Endothelial cell of umbilical vein (primary cell): Measurements from ENCODE around the gene RAB35. TPM values are rescaled to one million over a fixed set of nuclear protein-coding genes. Genes with fewer than 3 reads are reported as not detected.

Source experiments
- BruUV-seq: library from RNA; stranded (reverse); fragments of 400-500 nt; replicated peaks from 2 replicates; lab custom pipeline; 2021; lab: Mats Ljungman, UMichigan
- CTCF ChIA-PET: fragments of 300-600, 350-600 bp; sonication (Branson Sonifier 250); formaldehyde crosslinking; loops from one replicate; lab custom pipeline; 2021; ENCODE audit warnings: antibody characterized with exemption, inconsistent platforms; lab: Charles Lee
- POLR2A ChIA-PET: fragments of 300-600, 350-600 bp; sonication (Branson Sonifier 250); formaldehyde crosslinking; loops from one replicate; lab custom pipeline; 2021; ENCODE audit warnings: antibody characterized with exemption, inconsistent platforms; lab: Charles Lee
- DNase-seq: peaks from one replicate; pipeline ENCODE4 v3.0.0-alpha.2; 2011; ENCODE audit warnings: low read depth, low spot score
- FAIRE-seq: peaks from 2 replicates; lab custom pipeline; 2011; peaks lifted over from hg19 to GRCh38; lab: Jason Lieb, UNC
- H2AFZ ChIP-seq: 2 replicates; pipeline ENCODE4 v1.6.0; 2012; ENCODE audit warnings: low read depth, low read length, control low read depth, inconsistent platforms
- H3K27ac ChIP-seq: 2 replicates; pipeline ENCODE4 v1.5.1; 2011; ENCODE audit warnings: low read depth, mild to moderate bottlenecking, control low read depth, low read length, moderate library complexity; ENCODE audit not compliant: insufficient read depth
- H3K27me3 ChIP-seq, 2 experiments: 2 replicates each; pipeline versions ENCODE4 v1.6.0 to v1.6.1; 2011; ENCODE audit warnings: low read length in 2 of 2, mixed read lengths in 1 of 2; ENCODE audit not compliant: control insufficient read depth in 2 of 2, insufficient read depth in 2 of 2
- H3K36me3 ChIP-seq, 2 experiments: 2 replicates in 1 of 2; 3 replicates in 1 of 2; pipeline ENCODE4 v1.5.1; 2011; ENCODE audit warnings: low read length in 2 of 2, mild to moderate bottlenecking in 1 of 2, moderate library complexity in 1 of 2; ENCODE audit not compliant: control insufficient read depth in 2 of 2, insufficient read depth in 2 of 2; ENCODE audit errors: extremely low read depth in 1 of 2
- H3K4me1 ChIP-seq: 3 replicates; pipeline ENCODE4 v1.5.1; 2011; ENCODE audit warnings: mild to moderate bottlenecking, low read length; ENCODE audit not compliant: control insufficient read depth, insufficient read depth; ENCODE audit errors: extremely low read depth
- H3K4me2 ChIP-seq: 2 replicates; pipeline ENCODE4 v1.6.1; 2011; ENCODE audit warnings: low read length, control low read depth, mixed read lengths; ENCODE audit not compliant: insufficient read depth
- H3K4me3 ChIP-seq, 3 experiments: fragments of 200-600 bp in 1 of 3; sonication (generic), shearing (Covaris generic) in 1 of 3; replicated peaks in 1 of 3; 2 replicates each; pipeline ENCODE4 v1.5.1; 2011 to 2016; ENCODE audit warnings: control low read depth in 3 of 3, low read length in 3 of 3, mild to moderate bottlenecking in 2 of 3, inconsistent platforms in 1 of 3, low read depth in 1 of 3, moderate library complexity in 1 of 3; ENCODE audit not compliant: insufficient read depth in 1 of 3
- H3K79me2 ChIP-seq: 2 replicates; pipeline ENCODE4 v1.6.0; 2012; ENCODE audit warnings: low read length, inconsistent platforms; ENCODE audit not compliant: control insufficient read depth, insufficient read depth
- H3K9ac ChIP-seq: replicated peaks from 2 replicates; pipeline ENCODE3; 2011; ENCODE audit warnings: low read length, control low read depth; ENCODE audit not compliant: insufficient read depth; ENCODE audit errors: extremely low read depth
- H3K9me1 ChIP-seq: replicated peaks from 3 replicates; pipeline ENCODE4 v1.6.0; 2011; ENCODE audit warnings: mild to moderate bottlenecking, low read length; ENCODE audit not compliant: control insufficient read depth, insufficient read depth; ENCODE audit errors: extremely low read depth
- H3K9me3 ChIP-seq: replicated peaks from 2 replicates; pipeline ENCODE4 v1.5.1; 2012; ENCODE audit warnings: low read length, inconsistent platforms; ENCODE audit not compliant: control insufficient read depth, insufficient read depth
- H4K20me1 ChIP-seq: replicated peaks from 2 replicates; pipeline ENCODE3; 2011; ENCODE audit warnings: mild to moderate bottlenecking, low read length; ENCODE audit not compliant: control insufficient read depth, insufficient read depth; ENCODE audit errors: extremely low read depth
- CTCF ChIP-seq, 2 donors: IDR thresholded peaks; 1 replicate in 1 of 2; 2 replicates in 1 of 2; pipeline ENCODE4 v1.5.1; 2011; ENCODE audit warnings: low read length in 2 of 2, mild to moderate bottlenecking in 2 of 2, moderate library complexity in 2 of 2, control low read depth in 1 of 2, inconsistent platforms in 1 of 2, low read depth in 1 of 2; ENCODE audit not compliant: insufficient read depth in 1 of 2; ENCODE audit errors: extremely low read depth in 1 of 2
- EZH2 ChIP-seq: IDR thresholded peaks from 2 replicates; pipeline ENCODE4 v1.6.1; 2012; ENCODE audit warnings: borderline replicate concordance, low read depth, mild to moderate bottlenecking, moderate library complexity, low read length, inconsistent platforms; ENCODE audit not compliant: severe bottlenecking
- FOS ChIP-seq: IDR thresholded peaks from 2 replicates; pipeline ENCODE4 v1.6.1; 2011; ENCODE audit warnings: mild to moderate bottlenecking, low read length, moderate library complexity, borderline replicate concordance; ENCODE audit not compliant: insufficient read depth
- GATA2 ChIP-seq: IDR thresholded peaks from 2 replicates; pipeline ENCODE4 v1.7.0; 2011; ENCODE audit warnings: low read depth, mild to moderate bottlenecking, moderate library complexity, mixed read lengths, low read length; ENCODE audit not compliant: insufficient read length, insufficient read depth
- JUN ChIP-seq: IDR thresholded peaks from 2 replicates; pipeline ENCODE4 v1.6.1; 2011; ENCODE audit warnings: borderline replicate concordance, low read depth; ENCODE audit not compliant: insufficient read length, insufficient read depth
- MAX ChIP-seq: IDR thresholded peaks from 2 replicates; pipeline ENCODE4 v1.6.1; 2011; ENCODE audit not compliant: insufficient read depth, insufficient read length
- MYC ChIP-seq: IDR thresholded peaks from one replicate; pipeline ENCODE4 v1.6.1; 2011; ENCODE audit warnings: mild to moderate bottlenecking, low read depth, low read length
- POLR2A ChIP-seq: IDR thresholded peaks from 2 replicates; pipeline ENCODE4 v1.6.1; 2012; ENCODE audit warnings: low read depth, mild to moderate bottlenecking, control low read depth, low read length
- POLR2AphosphoS5 ChIP-seq: IDR thresholded peaks from 2 replicates; pipeline ENCODE4 v1.6.1; 2012; ENCODE audit warnings: low read depth, mild to moderate bottlenecking, control low read depth, low read length, moderate library complexity; ENCODE audit not compliant: insufficient read depth
- dilution Hi-C: fragments of 300-500 bp; cut with MboI; formaldehyde crosslinking; loops from one replicate; pipeline ENCODE4 v1.15.0; 2019; ENCODE audit warnings: low sequenced_read_pairs; ENCODE audit not compliant: extremely low pct_ligation_motif_present
- intact Hi-C: fragments of 100-400 bp; cut with micrococcal nuclease; formaldehyde crosslinking; loops from one replicate; pipeline ENCODE4 v1.10.0; 2022
- polyA plus RNA-seq, 4 experiments: library from polyadenylated mRNA; depleted of rRNA in 3 of 4; stranded (reverse) in 3 of 4; unstranded in 1 of 4; fragments of >200 nt; gene quantifications; 2 replicates each; pipeline versions ENCODE4 v1.2.1 to v1.2.3, GENCODE V29; 2011 to 2012; ENCODE audit warnings: missing spikeins in 1 of 4
- total RNA-seq: library from RNA; stranded (reverse); gene quantifications from 2 replicates; pipeline ENCODE4 v1.2.3, GENCODE V29; 2021

The RAB35 gene
- total and polyA plus RNA-seq, 2 donors (not counting 3 experiments of a cell fraction or from before 2014, with no cell fraction given), result 70.5 to 80.3 TPM

GRCh38 chr12:120049426-120049825, 67.1 kb downstream of the RAB35 start:
- no peak for DNase-seq
- Histone ChIP-seq H2AFZ (no peak overlapping the region), H3K9me1 (no peaks in the 10 kb centered on the region), H3K9me3 (no peaks in the 10 kb centered on the region), H3K4me3 (no peak overlapping the region), H3K79me2 (no peaks in the 10 kb centered on the region), H3K36me3 (no peaks in the 10 kb centered on the region), H3K27ac (no peak overlapping the region), H3K4me2 (no peak overlapping the region), H3K4me1 (no peaks in the 10 kb centered on the region), H3K9ac (no peak overlapping the region), H4K20me1 (no peaks in the 10 kb centered on the region), H3K27me3 (peaks cover 0 to 6% of the 10 kb centered on the region in 2 experiments)
- no peak for FAIRE-seq
- dilution Hi-C loops, result no loop called here
- ChIA-PET CTCF (no interaction called here), POLR2A (no interaction called here)
- TF ChIP-seq FOS, result no peak
- no peak for TF ChIP-seq CTCF (IDR thresholded peaks at IDR 0.05; ENCODE audit: extremely low read depth in 1 of 2, insufficient read depth in 1 of 2, low read depth in 1 of 2, low read length in 2 of 2)
- no peak for TF ChIP-seq POLR2AphosphoS5
- TF ChIP-seq JUN, result no peak
- no peak for TF ChIP-seq MYC
- no peak for TF ChIP-seq GATA2
- no TSS peak for BruUV-seq
- intact Hi-C loops, result no loop called here

GRCh38 chr12:120048263-120048662, 68.3 kb downstream of the RAB35 start:
- BruUV-seq, result no TSS peak
- FAIRE-seq (no peak), DNase-seq (no peak)
- Histone ChIP-seq H3K79me2 (no peaks in the 10 kb centered on the region), H4K20me1 (no peaks in the 10 kb centered on the region), H3K27ac (no peak overlapping the region), H3K4me2 (no peak overlapping the region), H3K9ac (no peak overlapping the region), H3K9me1 (no peaks in the 10 kb centered on the region), H3K9me3 (no peaks in the 10 kb centered on the region), H3K27me3 (peaks cover 0 to 8% of the 10 kb centered on the region in 2 experiments), H3K36me3 (no peaks in the 10 kb centered on the region), H2AFZ (no peak overlapping the region), H3K4me1 (no peaks in the 10 kb centered on the region), H3K4me3 (no peak overlapping the region)
- TF ChIP-seq FOS (no peak), JUN (no peak), EZH2 (no peak), GATA2 (no peak), MAX (no peak), POLR2A (no peak), POLR2AphosphoS5 (no peak)
- POLR2A ChIA-PET, result no interaction called here
- dilution Hi-C loops (no loop called here), intact Hi-C loops (no loop called here)
- CTCF ChIA-PET, result no interaction called here
